PC-3 (cell line): ENCODE results near the gene RPL15.
"Not testable (repeated sequence)": the region's sequence is repeated elsewhere in the genome, so short reads cannot be mapped to it uniquely, and the experiment has no call there.

Experiments used
- CTCF ChIP-seq: fragments of 300-600 bp; sonication (generic); conservative IDR thresholded peaks from 2 replicates; pipeline ENCODE4 v1.5.1; 2017; ENCODE audit warnings: antibody characterized with exemption, low read depth, mild to moderate bottlenecking, low read length
- EZH2 ChIP-seq: fragments of 300-600 bp; sonication (generic); IDR thresholded peaks from one replicate; pipeline ENCODE4 v1.6.1; 2017; ENCODE audit warnings: antibody characterized with exemption, mild to moderate bottlenecking, low read length; ENCODE audit not compliant: unreplicated experiment

- TF ChIP-seq EZH2, CTCF: not testable (repeated sequence)
Measured at GRCh38 chr3:23870663-23871043, 46.3 kb upstream of the RPL15 start.
